GM15510 (cell line): ENCODE data around the gene FAM131B.

Experiments used
- POLR2A ChIP-seq: IDR thresholded peaks from 3 replicates; pipeline ENCODE4 v1.6.1; 2011; ENCODE audit warnings: borderline replicate concordance; ENCODE audit not compliant: insufficient read length; ENCODE audit errors: extremely low read depth

The FAM131B gene

GRCh38 chr7:143362131-143363015, at the start of gene FAM131B:
Gene FAM131B (minus strand): TSS chr7:143362713. CDS start chr7:143362603, 110 bp downstream.
- no peak for TF ChIP-seq POLR2A

DNA sequence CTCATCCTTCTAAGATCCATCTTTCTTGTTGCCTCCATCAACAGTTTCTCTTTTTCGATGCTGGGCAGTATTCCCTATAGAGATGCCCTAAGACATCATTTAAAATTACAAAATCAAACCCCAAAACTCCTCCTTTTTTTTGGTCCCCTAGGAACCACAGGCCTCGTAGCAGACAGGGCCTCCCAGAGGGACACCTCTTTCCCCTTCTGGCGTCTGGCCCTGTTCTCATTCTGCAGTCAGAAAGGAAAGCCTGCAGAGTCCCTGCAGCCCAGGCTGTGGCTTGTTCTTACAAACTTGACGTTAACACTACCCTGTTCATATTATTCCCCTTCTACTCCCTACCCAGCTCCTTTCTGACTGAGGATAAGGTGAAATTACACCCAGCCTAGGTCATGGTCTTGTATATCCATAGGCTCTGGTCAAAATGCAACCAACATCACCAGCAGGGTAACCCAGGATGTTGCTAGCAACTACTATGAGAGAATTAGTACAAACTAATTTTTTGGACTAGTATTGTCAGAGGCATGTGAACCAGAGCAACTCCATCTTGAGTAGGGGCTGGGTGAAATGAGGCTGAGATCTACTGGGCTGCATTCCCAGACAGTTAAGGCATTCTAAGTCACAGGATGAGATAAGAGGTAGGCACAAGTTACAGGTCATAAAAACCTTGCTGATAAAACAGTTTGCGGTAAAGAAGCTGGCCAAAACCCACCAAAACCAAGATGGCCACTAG, 49.6 kb upstream of the FAM131B start:
- TF ChIP-seq POLR2A, result no peak

DNA sequence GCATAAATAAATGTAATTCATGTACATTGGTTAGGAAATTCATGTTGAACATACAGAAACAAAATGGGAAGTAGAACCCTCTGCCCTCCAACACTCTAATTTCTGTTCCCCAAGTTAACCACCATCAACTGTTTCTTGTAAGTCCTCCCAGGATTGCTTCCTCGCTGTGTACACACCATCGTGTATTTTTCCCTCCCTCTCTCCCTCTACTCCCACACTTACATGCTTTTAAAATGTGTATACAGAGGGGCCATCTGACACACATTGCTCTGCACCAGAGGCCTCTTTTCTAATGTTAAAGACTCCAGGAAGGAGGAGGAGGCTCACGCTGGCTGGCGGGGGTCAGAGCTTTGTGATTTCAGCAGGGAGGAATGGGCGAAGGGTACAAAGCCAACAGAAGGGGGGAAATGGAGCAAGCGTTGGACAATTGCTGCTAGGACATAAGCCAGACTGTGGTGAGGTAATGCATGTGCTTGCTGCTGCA, 48.0 kb upstream of the FAM131B start:
- no peak for TF ChIP-seq POLR2A

GRCh38 chr7:143408686-143409561, 46.4 kb upstream of the FAM131B start, which contains the start of gene EPHA1:
Gene EPHA1 (minus strand): TSS chr7:143408856. CDS start chr7:143408805, 51 bp downstream.
- no peak for TF ChIP-seq POLR2A

DNA sequence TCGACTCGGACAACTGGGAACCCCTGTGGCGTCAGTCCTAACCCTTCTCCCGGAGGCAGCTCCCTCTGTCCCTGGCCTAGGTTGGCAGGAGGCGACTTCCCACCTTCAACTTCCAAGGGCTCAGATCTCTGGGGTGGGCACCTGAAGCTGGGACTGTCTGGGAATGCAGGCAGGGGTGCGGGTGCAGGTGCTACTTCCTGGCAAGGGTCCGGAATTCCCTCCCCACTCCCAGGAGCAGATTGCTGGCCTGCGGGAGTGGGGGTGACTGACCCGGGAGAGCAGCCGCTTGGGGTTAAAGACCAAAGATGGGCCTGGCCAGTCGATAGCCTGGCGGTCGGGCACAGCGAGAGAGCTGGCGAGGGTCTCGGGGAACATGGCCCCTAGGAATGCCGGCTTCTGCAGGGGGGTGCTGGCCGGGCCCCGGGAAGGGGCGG, 45.8 kb upstream of the FAM131B start:
- no peak for TF ChIP-seq POLR2A

GRCh38 chr7:143407287-143408251, 45.1 kb upstream of the FAM131B start:
- TF ChIP-seq POLR2A, result no peak

DNA sequence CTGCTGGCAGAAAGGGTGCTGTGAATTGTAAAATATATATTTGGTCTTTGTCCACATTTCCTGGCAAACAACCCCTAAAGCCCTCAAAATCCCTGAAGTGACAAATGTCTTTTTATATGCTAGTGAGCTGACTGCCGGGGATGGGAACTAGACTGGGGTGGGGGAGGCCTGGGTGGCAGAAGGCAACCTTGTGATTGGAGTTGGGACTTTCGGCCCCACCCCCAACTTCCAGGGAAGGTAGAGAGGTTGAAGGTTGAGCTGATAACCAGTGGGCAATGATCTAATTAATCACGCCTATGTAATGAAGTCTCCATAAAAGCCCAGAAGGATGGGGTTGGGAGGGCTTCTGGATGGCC, 43.5 kb upstream of the FAM131B start:
- TF ChIP-seq POLR2A, result no peak

DNA sequence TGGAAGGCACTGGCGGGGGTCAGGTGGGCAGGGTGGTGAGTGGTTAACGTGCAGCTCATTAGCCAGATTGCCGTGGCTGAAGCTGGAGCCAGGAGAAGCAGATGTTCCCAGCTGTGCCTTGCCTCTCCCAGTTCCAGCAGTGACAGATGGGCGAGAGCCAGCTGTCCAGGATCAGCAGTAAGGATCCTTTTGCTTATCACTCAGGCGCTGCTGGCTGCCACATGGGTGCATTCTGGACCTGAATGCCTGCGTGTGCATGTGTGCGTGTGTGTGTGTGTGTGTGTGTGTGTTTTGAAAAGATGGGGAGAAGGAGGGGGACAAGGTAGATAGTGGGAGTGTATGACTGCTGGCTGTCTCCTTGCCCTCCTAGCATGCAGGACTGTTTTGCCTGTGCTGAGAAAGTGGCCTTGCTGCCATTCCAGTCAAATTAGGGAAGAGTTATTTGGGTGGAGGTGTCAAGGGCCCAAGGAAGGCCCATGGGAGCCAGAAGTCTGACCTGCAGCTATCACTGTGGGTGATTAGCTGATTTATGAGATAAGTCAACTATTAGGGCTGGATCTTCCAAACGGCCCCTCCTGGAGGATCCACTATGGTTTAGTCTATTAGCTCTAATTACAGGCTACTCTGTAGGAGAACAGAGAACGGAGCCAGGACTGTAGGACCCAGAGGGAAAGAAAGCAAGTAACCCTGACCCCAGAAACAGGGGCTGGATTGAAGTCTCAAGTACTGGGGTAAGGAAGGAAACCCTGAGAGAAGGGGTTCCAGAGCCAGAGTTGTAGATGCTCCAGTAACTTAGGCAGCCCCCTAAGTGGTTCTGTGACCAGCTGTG, 42.9 kb upstream of the FAM131B start:
- no peak for TF ChIP-seq POLR2A

DNA sequence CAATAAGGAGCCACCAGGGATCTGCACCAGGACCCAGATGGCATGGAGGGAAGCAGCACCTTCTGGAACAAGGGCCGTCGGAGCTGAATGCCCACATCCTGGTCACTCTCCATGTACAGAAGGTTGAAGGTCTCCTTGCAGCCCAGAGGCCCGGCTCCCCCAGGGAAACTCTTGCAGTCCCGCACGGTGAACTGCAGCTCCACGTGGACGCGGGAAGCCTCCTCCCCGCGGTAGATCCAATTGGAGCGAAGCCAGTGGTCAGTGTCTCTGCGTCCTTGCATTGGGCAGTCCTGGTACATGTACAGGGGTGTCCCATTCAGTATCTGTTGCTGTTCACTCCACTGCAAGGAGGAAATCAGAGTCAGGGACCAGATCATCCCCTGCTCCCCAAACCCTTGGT, 38.8 kb upstream of the FAM131B start:
- TF ChIP-seq POLR2A, result no peak

DNA sequence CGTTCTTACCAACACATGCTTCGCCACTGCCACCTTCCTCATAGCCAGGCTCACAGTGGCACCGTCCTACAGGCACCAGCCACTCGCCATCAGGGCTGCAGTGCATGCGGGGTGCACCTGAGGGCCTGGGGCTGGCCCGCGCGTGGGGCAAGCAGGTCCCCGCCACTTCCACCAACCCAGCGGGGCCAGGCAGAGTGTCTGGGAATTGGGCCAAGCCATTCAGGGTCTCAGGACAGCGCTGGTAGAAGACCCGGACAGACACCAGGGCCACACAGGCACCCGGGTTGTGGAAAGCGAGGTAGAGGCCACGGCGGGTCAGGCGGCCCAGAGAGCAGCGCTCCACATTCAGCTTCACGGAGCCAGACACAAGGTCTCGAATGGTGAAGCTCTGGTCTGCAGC, 37.1 kb upstream of the FAM131B start:
- no peak for TF ChIP-seq POLR2A

GRCh38 chr7:143399151-143399550, 36.6 kb upstream of the FAM131B start:
- no peak for TF ChIP-seq POLR2A

- no peak for TF ChIP-seq POLR2A
Observed at GRCh38 chr7:143398616-143399015, 36.1 kb upstream of the FAM131B start.

GRCh38 chr7:143397710-143398530, 35.4 kb upstream of the FAM131B start:
- no peak for TF ChIP-seq POLR2A
